KBM-7 (cell line): ENCODE measurements around the gene SPAG16.

Experiments used
- DNase-seq: peaks from one replicate; pipeline ENCODE4 v3.0.0-alpha.2; 2015
- in situ Hi-C: fragments of 300-500 bp; cut with MboI; formaldehyde crosslinking; loops from 2 replicates; pipeline ENCODE4 v1.14.3; 2020; ENCODE audit warnings: low sequenced_read_pairs, low pct_unique_long_range_greater_than_20kb, mixed read lengths

SPAG16 gene

DNA sequence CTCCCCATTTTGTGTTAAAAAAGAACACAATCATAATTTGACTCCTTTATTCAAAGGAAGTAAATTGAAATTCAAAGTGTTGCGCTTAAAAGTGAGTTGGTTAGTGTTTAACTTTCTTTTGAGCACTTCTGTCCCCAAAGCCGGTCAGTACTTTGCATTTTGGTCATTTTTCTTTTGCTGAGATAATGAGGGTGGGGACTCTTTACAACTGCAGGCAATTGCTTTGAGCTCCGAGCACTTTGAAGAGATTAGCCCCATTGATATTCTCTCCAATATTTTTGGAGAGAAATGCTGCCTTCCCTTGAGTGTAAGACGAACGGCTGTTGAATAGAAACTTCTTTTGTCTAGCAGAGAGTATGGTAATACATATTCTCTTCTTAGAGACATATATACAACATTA lies 885.0 kb downstream of the SPAG16 start:
- in situ Hi-C loops, result no loop called here
- no peak for DNase-seq

DNA sequence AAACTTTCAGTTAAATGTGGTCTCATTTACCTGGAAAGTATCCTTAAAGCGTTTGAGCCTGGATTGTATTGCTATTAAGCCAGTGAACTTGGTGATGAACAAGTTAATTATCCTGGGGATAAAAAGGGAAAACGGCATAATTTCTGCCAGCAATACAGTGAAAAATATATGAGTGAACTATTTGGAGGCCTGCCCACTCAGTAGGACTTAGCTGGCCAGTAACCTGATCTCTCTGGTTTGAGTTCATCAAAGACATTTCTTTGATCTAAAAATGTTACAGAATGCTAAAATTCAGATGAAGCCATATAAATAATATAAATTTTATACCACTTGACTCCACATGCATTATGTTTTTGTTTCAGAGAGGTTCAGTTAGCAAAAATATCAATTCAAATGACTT lies 885.5 kb downstream of the SPAG16 start:
- in situ Hi-C loops, result no loop called here
- DNase-seq, result no peak

DNA sequence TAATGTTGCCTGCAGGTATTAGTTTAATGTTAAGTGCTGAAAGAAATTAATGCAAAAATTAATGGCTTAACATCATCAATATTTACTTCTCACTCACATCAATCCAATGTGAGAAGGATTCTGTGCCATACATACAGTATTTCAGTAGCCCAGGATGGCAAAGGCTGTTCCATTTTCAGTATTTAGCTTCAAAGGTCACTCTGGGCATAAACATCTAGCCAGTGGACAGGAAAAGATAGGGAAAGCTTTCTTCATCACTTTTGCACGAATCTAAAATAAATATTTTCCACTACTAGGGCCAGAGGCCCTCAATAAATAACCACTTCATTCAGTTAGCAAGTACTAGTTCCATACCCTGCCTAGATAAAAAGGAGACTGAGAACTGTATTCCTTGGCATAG lies 890.3 kb downstream of the SPAG16 start:
- DNase-seq, result no peak
- in situ Hi-C loops, result no loop called here

DNA sequence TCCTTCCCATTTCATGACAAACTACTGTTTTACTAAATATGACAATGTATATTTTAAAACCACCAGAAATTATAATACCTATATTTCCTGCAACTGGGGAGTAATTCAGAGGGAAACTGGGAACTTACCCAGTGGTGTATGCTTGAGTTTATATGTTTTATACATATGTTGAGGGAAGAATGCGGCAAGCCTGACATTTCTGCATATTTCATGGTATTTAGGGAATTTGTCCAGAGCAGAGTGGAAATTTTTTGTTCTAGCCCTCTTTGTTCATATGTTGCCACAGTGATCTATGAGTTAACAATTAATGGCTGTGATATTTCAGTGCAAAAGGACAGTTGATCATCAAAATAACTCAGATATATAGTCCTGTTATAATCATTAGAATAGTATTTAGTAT lies 895.8 kb downstream of the SPAG16 start:
- in situ Hi-C loops, result no loop called here

DNA sequence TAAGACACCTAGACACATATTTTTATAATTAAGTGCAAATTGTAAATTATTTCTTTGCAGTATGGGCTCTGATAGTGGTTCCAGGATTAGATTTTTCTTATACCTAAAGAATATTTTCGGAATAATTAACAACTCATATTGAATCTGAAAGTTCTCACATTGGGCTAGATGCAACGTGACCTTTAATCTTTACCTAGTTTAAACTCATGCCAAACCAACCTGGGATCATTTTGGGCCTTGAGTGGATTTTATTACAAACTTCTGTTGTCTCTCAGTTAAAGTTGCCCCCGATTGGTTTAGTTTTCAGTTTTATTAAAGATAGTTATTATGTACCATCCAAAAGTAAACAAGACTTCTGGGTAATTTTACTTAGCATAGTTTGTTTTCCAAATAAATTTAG lies 896.4 kb downstream of the SPAG16 start:
- DNase-seq, result no peak
- in situ Hi-C loops, result no loop called here

More for the DNA sequence above, 895.8 kb downstream of the SPAG16 start:
- no peak for DNase-seq

DNA sequence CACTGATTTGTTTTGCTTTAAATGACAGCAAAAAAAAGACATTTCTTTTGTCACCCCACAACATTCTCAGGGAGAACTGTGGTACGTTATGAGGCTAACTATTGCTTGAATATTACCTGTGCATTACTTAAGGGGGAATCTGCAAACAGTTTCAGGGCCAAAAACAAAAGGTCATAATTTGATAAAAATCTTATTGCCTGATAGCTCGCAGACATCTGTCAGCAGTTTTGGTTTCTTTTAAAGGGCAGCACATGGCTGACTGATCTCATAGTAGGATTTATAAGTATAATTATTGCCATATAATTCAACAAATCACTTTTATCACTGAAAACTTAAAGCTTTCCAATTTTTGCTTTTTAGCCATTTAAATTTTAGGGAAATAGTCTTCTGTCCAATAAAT lies 900.2 kb downstream of the SPAG16 start:
- in situ Hi-C loops, result no loop called here
- no peak for DNase-seq

DNA sequence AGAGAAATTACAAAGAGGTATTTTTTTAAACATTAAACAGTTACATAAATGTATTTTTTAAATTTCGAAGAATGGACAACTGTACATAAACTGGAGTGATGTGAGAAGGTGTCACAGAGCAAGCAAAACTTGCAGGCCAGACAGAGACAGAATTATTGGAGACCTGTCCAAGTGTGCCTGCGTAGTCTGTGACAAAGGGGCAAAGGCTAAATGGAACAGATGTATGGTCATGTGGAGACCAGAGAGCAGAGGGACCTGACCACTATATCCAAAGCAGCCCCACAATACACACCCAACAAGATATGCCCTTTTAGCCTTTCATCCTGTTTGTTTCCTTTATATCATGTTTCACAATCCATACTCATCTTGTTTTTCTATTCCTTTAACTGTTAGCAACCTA lies 901.3 kb downstream of the SPAG16 start:
- in situ Hi-C loops, result no loop called here
- no peak for DNase-seq

DNA sequence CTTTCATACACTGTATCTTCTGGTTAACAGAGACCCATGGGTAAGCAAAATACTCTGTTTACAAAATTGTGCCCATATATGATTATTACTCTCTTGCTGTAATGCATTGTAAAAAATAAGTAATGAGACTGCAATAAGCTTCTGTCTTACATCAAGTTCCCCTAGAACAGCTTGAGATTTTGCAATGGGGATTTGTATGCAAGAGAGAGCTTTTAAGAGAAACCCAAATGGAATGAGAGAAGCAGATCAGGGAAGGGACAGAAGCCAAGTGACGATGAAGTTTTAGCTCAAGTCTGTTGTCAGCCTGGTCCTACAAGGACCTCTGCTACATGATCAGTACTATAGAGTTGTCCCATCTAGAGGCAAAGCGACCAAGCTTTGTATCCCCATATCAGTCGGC lies 908.4 kb downstream of the SPAG16 start:
- DNase-seq, result no peak
- in situ Hi-C loops, result no loop called here

DNA sequence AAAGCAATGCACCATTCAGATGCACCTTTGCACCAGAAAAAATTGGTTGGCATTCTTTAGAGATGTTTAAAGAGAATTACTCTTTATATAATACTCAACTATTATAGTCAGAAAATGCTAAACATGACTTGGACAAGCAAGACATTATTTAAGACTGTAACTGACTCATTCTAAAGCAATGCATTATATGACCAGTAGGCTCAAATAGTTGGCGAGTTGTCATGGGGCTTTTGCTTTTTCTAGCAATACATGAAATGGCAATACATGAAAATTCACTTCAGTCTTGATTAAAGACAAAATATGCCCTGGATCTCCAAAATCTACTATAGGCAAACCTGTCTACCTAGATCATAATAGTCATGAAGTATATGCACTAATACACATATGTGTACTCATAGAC lies 909.7 kb downstream of the SPAG16 start:
- no peak for DNase-seq
- in situ Hi-C loops, result no loop called here

DNA sequence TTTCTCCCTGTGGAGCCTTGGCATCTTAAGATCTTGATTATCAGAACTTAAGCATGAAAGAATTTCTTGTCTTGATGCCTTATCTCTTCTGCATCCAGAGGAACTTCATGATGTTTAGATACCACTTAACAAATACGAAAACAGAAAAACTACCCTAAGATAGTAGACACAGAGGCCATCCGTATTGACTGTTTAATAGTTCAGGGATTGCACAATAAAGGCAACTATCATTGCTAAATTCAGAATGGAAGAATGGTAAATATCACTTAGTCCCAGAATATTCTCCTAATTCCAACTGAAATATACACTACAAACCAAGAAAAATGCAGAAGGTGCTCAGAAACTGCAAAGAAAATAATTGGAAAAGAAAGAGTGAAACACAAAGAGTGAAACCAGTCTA lies 912.0 kb downstream of the SPAG16 start:
- in situ Hi-C loops, result no loop called here
- DNase-seq, result no peak

DNA sequence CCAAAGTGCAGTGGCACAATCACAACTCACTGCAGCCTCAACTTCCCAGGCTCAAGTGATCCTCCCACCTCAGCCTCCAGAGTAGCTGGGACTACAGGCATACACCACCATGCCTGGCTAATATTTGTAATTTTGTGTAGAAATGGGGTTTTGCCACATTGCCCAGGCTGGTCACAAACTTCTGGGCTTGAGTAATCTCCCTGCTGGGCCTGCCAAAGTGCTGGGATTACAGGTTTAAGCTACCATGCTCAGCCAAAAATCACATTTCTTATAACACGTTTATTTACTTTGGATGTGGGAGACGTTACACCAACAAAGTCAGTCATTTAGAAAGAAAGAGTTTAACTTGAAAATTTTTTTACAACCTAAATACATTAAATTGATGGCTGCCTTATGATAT lies 917.6 kb downstream of the SPAG16 start:
- DNase-seq, result no peak
- in situ Hi-C loops, result no loop called here

DNA sequence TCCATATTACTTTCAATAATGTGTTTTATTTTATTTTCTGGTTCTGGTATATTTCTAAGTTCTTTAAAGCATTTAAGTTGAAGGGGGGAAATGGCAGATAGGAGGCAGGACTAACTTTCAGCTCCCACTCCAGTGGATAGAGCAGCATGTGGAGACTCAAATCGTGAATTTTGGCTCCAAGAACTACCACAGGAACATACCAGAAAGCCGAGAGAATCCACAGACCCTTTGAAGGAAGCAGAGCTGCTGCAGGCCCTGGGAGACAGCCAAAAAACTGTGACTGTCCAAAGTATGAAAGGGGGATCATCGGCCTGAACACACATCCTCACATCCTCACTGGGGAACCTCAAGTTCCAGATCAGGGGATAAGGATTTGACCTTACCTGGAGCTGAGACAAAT lies 919.0 kb downstream of the SPAG16 start:
- DNase-seq, result no peak
- in situ Hi-C loops, result no loop called here

DNA sequence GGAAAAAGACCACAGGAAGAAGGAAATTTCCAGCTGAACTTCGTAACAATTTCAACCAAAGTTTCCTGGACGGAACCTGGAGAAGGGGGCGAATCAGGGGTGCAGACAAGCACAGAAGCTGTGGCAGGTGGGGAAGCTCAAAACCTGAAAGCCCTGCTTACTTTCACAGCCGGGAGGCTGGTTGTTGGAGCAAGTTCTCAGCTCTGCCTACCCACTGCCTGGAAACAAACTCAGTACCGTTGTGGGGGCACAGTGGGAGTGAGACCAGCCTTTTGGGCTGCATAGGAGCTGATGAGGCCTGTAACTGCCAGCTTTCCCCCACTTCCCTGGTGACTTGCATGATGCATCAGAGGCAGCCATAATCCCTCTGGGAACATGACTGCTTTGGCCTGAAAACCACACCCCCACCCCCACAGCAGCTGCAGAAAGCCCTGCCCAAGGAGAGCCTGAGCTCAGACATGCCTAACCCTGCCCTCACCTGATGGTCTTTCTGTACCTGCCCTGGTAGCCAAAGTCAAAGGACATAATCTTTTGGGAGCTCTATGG lies 919.6 kb downstream of the SPAG16 start:
- DNase-seq, result no peak
- in situ Hi-C loops, result no loop called here

DNA sequence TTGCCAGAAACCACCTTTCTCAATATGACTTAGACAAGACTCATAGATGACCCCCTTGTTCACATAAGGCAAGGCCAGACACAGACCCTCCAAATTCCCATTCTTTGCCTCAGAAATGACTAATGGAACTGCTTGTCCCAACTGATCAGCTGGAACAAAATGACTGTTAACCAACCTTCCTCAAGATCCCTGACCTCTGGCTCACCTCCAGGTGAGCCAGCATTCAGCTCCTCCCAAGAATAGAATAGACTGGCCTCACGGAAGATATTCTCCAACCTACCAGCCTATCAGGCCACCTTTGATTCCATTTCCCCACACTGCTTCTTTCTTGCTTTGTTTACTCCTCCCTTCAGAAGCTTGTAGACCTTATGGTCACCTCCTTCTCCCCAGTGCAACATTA lies 930.8 kb downstream of the SPAG16 start:
- no peak for DNase-seq
- in situ Hi-C loops, result no loop called here

DNA sequence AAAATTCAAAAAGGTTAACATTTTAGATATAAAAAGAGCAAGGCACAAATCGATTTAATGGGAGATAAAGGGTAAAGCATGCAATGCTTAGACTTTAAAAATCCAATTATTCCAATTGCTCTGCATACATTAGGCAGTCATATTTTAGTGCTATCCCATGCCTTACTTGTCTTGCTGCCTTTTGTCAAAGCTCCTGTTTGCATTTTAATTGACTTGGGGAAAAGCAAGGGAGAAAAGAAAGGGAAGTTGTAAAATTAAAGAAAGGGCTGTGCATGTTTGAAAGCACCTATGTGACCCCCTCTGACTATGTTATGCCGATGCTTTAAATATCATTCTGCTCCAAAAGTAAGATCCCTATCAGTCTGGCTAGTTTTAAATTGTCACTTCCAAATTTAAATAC lies 932.9 kb downstream of the SPAG16 start:
- in situ Hi-C loops, result no loop called here
- DNase-seq, result no peak

DNA sequence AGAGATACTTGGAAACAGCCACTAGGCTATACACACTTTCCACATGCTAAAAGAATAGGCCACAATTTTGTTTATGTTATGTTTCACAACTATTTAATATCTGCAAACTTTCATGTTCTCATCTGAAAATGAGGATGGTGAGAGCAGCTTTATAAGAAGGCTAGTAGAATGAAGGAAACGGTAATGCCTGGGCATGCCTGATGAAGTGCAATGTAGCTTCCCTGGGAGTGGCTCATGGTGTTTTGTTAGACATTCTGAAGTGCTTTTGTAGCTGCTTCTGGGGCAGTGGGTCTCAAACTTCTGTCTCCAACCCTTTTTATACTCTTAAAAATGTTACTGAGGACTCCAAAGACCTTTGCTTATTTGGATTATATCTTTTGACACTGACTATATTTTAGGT lies 933.3 kb downstream of the SPAG16 start:
- in situ Hi-C loops, result no loop called here
- no peak for DNase-seq

DNA sequence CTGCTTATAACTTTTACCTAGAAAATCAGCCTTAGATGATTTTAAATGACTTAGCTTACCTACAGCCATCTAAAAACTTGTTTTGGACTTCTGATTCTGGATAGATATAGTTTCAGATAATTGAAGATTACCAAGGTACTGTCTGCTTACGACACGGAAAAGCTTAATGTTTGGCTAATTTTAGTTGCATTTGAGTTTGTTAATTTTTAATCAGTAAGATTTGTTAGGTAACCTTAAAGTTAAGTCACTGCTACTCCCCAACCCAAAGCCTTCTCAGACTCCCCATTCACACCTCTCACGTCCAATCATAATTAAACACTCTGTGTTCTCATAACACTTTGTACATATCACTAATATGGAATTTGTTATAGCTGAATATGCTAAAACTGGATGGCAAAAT lies 936.0 kb downstream of the SPAG16 start:
- no peak for DNase-seq
- in situ Hi-C loops, result no loop called here

DNA sequence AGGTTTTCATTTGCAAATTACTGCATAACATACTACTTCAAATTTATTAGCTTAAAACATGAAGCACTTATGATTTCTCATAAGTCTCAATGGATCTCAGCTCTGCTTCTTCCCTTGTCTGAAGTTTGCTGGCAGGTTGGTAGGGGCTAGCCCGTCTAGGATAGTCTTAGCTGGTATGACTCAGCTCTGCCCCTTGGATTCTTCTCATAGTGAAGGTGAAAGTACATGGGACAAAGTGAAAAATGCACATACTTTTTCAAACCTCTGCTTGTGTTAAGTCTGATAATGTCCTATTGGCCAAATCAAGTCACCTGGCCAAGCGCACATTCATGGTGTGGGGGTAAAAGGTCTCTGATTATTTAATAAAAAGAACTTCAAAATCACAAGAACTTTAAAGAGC lies 941.8 kb downstream of the SPAG16 start:
- DNase-seq, result no peak
- in situ Hi-C loops, result no loop called here

DNA sequence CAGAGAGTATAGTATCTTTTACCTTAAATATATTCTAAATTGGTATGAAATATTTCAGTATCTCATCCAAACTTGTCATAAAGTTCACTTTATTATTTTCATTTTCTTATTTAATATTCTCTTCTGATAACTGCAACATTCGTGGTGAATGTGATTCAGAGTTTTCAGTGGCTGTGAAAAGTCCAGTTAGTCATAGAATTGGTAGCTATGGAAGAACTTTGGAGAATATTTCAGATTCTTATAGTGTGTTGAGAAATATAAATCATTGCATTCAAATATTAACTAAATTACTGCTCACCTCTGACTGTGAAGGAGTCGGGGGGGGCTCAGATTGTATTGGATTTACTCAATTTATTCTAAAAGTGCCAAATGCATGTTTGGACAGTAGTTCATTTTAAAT lies 948.0 kb downstream of the SPAG16 start:
- no peak for DNase-seq
- in situ Hi-C loops, result no loop called here

DNA sequence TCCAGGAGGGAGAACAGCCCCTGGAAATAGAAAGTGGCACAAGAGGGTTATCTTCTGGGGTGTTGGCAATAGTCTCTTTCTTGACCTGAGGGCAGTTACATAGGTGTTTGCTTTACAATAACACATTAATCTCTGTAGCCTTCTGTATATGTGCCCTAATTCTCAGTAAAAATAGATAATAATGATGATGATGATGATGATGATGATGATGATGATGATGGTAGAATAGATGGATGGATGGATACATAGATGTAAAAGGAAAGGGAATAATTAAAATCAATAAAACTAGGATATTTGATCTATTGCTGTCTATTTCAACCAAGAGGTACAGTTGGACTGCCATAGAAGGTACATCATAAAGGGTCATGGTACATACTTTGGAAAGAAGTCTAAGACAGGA lies 948.9 kb downstream of the SPAG16 start:
- no peak for DNase-seq
- in situ Hi-C loops, result no loop called here

DNA sequence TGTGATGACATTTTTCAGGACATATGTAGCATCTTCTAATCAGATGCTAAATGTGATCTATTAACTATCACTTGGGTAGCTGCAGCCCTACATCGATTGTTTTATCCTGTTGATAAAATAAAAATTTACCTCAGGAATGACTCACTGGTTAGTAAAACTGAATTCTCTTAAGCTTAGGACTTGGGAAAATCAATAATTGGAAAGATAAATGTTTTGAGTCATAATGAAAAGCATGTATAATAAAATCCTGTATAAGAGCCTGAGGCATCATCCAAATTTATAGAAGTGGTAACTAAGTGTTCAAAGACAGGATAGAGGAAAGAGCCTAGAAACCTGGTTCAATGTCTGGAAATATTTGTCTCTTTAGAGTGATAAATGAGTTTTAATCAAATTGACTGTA lies 958.5 kb downstream of the SPAG16 start:
- in situ Hi-C loops, result no loop called here
- no peak for DNase-seq

DNA sequence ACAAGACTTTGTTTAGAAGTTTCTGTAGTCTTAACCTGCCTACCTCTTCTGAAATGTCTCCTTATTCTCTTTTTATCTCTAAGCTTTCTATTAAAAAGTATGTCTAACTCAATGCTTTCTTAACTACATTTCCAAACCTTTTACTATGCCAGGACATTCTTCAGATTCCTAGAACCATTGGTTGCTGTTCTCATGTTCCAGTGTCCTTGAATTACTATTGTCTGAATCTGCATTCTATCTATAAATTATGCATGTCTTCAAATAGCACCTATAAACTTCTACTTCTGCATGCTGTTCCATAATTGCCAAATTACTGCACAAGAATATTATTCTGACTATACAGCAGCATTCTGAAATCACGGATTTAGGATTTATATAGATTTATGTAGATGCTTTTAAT lies 960.6 kb downstream of the SPAG16 start:
- DNase-seq, result no peak
- in situ Hi-C loops, result no loop called here
